ENCODE data around the gene TMEM47.
A peak's percentile ranks its signal among the peaks of the same experiment; 100 is the strongest.

The TMEM47 gene

DNA sequence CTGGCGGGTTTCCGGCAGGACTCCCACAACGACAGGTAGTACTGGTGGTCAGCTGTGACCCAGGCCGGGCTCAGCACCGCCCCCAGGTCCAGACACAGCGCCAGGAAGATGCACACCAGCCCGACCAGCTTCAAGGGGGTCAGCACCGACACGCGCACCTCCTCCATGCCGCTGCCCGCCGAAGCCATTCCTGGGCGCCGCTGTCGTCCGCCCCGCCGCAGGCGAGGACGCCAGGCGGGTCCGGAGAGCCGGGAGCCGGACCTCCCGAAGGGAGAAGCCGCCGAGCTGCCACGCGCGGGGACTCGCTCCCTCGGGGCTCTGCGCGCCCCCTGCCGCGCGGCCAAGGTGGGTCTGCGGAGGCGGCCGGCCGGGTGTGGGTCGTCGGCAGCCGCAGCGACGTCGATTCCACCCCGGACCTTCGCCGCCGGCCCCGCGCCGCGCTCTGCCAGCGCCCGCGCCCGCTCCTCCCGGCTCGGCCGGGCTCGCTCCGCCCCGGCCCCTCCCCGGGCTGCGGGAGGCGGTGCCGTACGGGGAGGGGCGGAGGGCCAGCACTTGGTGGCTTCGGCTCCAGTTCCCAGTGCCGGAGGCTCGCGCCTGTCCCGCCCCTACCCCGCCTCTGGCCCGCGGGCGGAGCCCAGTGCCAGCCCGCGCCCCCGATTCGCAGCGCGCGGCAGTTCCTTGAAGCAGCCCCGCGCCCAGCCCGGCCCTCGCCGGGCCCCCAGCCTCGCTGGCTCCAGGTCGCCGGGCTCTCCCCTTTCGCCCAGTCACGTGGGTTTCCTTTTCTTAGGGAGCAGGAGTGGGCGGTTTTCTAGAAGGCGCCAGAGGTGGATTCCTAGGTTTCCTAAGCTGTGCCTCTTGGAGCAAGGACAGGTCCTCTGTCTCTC, at the start of gene TMEM47:
TSS of gene TMEM47 (minus strand) at position 444 of the 884 bp plus-strand sequence. CDS start at position 188, 256 bp downstream.
- TF ChIP-seq CTCF (IDR thresholded peaks at IDR 0.05; ENCODE audit: low read depth, low read length): no peak
- DNase-seq (ENCODE audit: extremely low read depth, low read depth): peak; percentile 55

- no peak for DNase-seq (ENCODE audit: extremely low read depth, low read depth)
- no peak for TF ChIP-seq CTCF (IDR thresholded peaks at IDR 0.05; ENCODE audit: low read depth, low read length)
These were observed 30.0 kb upstream of the TMEM47 start for GRCh38 chrX:34687095-34687494.

- DNase-seq (ENCODE audit: extremely low read depth, low read depth): no peak
- TF ChIP-seq CTCF (IDR thresholded peaks at IDR 0.05; ENCODE audit: low read depth, low read length): no peak
These were observed 2.5 kb upstream of the TMEM47 start for GRCh38 chrX:34659575-34659974.

GRCh38 chrX:34658326-34658725, 1.2 kb upstream of the TMEM47 start:
- DNase-seq (ENCODE audit: extremely low read depth, low read depth): no peak
- TF ChIP-seq CTCF (IDR thresholded peaks at IDR 0.05; ENCODE audit: low read depth, low read length): no peak

DNA sequence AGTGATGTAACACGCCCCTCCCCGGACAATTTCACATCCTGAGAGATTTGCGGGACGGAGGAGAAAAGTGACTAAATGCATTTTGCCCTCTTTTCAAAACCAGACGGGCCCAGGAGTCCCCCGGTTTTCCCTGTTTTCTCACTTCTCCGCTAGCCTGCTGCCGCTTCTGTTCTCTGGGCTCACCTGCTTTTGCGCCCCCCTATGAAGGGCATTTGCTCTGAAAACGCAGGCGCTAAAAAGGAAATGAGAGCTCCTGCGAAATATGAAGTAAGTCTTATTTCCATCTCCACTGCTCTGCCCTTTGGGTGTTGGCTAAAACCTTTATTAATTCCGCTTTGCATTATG, 613 bp upstream of the TMEM47 start:
- TF ChIP-seq CTCF (IDR thresholded peaks at IDR 0.05; ENCODE audit: low read depth, low read length): no peak
- no peak for DNase-seq (ENCODE audit: extremely low read depth, low read depth)

DNA sequence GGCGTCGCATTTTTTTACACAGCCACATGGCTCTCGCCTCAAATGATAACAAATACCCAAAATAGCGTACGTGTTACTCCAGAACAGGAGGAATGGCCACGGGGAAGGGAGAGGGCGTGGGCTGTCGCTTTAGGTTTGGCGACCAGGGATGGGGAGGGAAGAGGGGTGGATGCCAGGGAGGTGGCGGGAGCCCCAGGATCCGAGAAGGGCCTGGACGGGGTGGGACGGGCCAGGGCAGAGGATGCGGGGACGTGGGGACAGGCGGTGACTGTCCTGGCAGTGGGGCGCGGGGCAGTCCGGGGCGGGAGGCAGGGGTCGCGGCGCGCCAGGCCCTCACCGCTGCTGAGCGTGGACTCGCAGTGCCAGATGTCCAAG, 631 bp downstream of the TMEM47 start:
- no peak for DNase-seq (ENCODE audit: extremely low read depth, low read depth)
- TF ChIP-seq CTCF (IDR thresholded peaks at IDR 0.05; ENCODE audit: low read depth, low read length): no peak

- DNase-seq (ENCODE audit: extremely low read depth, low read depth): no peak
- no peak for TF ChIP-seq CTCF (IDR thresholded peaks at IDR 0.05; ENCODE audit: low read depth, low read length)
These were observed 1.3 kb downstream of the TMEM47 start for GRCh38 chrX:34655501-34656455.

Measured in AG09319 (cell line).